ENCODE measurements around the gene ZNF467.

- TF ChIP-seq CTCF (IDR thresholded peaks at IDR 0.05) (no peak), SIN3A (IDR thresholded peaks at IDR 0.05; ENCODE audit: borderline replicate concordance, insufficient read depth, low read depth, low read length) (no peak)
These were observed 12.0 kb upstream of the ZNF467 start for GRCh38 chr7:149785402-149785801.

All from Panc1 (cell line).